Smooth muscle cell of the pulmonary artery (primary cell): ENCODE measurements around the gene POTEE. TPM values are rescaled to one million over a fixed set of nuclear protein-coding genes. Genes with fewer than 3 reads are reported as not detected.

Source experiments
- total RNA-seq: library from RNA; depleted of rRNA; stranded (reverse); fragments of >200 nt; gene quantifications from 2 replicates; pipeline ENCODE4 v1.2.3, GENCODE V29; 2014

POTEE gene
- total RNA-seq: not detected in 2 replicates

GRCh38 chr2:131209030-131209772 is at the start of gene POTEE:
POTEE (plus strand) TSS chr2:131209536; CDS start chr2:131218403, 8,867 bp downstream.

Other genes with a start within 250 kb of the POTEE start
- 98.4 and 100 TPM in 2 replicates for gene FAM168B, start 116.1 kb upstream of the POTEE start, total RNA-seq
- gene PLEKHB2, start 104.2 kb upstream of the POTEE start, total RNA-seq: 105 and 131 TPM in 2 replicates
- gene RAB6D, start 154.6 kb downstream of the POTEE start, total RNA-seq: not detected in 2 replicates